ENCODE results near the gene STRIP1. TPM values are rescaled to one million over a fixed set of nuclear protein-coding genes. Genes with fewer than 3 reads are reported as not detected.

STRIP1 gene
- total and polyA plus RNA-seq, 2 of the 8 experiments (the other 6 are each of a cell fraction or from before 2014, with no cell fraction given), result 21.3 to 45.6 TPM

DNA sequence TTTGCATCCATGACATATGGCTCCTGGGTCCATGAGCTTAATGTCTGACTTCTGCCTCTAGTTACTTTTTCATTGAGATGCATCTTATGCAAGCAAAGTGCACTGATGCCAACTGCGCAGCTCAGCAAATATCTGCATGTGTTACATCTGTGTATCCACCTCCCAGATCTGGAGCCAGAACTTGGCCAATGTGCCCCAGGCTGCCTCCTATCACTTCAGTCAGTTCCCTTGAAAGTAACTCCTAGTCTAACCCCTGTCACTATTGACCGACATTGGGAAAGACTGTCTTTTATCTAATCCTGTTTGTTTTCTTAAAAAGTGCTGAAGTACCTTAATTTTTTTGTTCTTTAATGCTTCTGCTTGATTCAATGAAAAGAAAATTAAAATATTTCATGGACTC lies 58.6 kb downstream of the STRIP1 start:
- Histone ChIP-seq H3K36me3 (ENCODE audit: control insufficient read depth in 2 of 4, insufficient read depth in 4 of 4, low read length in 3 of 4) (no peaks in the 10 kb centered on the region), H3K4me2 (ENCODE audit: insufficient read depth in 1 of 2, low read depth in 2 of 2, low read length in 2 of 2) (no peak overlapping the region), H3K18ac (ENCODE audit: extremely low read depth, low read length) (no peak overlapping the region), H3K79me2 (ENCODE audit: control insufficient read depth in 1 of 2, insufficient read depth in 2 of 2, low read length in 2 of 2) (no peaks in the 10 kb centered on the region), H3K4me3 (ENCODE audit: extremely low read depth in 1 of 4, insufficient read depth in 2 of 4, low read depth in 3 of 4, low read length in 4 of 4) (no peak overlapping the region), H2BK120ac (replicated peaks; ENCODE audit: low read depth, low read length) (no peak overlapping the region), H3K56ac (replicated peaks; ENCODE audit: insufficient read length, low read depth, low read length) (no peak overlapping the region), H3K9me3 (ENCODE audit: insufficient read depth in 2 of 2, low read depth in 1 of 2, low read length in 1 of 2) (no peaks in the 10 kb centered on the region), H2BK15ac (ENCODE audit: low read length) (no peak overlapping the region), H2BK20ac (ENCODE audit: low read length) (no peak overlapping the region), H3K4ac (replicated peaks; ENCODE audit: insufficient read length, low read depth, low read length) (no peak overlapping the region), H3K23ac (ENCODE audit: insufficient read length) (no peak overlapping the region), H2AK5ac (ENCODE audit: low read depth, low read length) (no peak overlapping the region), H3K4me1 (replicated peaks in 1 of 4; ENCODE audit: control insufficient read depth in 3 of 4, insufficient read depth in 4 of 4, low read length in 3 of 4) (peaks cover 0 to 9% (median 3%) of the 10 kb centered on the region in 4 experiments; a peak in 3 of 7 replicates), H4K91ac (replicated peaks; ENCODE audit: insufficient read length, low read length) (no peak overlapping the region), H3K14ac (ENCODE audit: insufficient read length) (no peak overlapping the region), H4K20me1 (replicated peaks in 1 of 2; ENCODE audit: control insufficient read depth in 1 of 2, insufficient read depth in 2 of 2, low read length in 2 of 2) (no peaks in the 10 kb centered on the region), H3K9ac (replicated peaks in 1 of 4; ENCODE audit: extremely low read depth in 1 of 4, low read depth in 3 of 4, low read length in 3 of 4) (no peak overlapping the region), H2BK5ac (ENCODE audit: low read depth, low read length) (no peak overlapping the region), H3K23me2 (ENCODE audit: low read depth, low read length) (no peaks in the 10 kb centered on the region), H3K27me3 (replicated peaks in 1 of 4; ENCODE audit: control insufficient read depth in 3 of 4, extremely low read depth in 1 of 4, insufficient read depth in 3 of 4, low read length in 3 of 4) (peaks cover 0 to 6% (median 2%) of the 10 kb centered on the region in 4 experiments; a peak in 3 of 7 replicates), H3K27ac (ENCODE audit: low read depth, low read length) (no peak overlapping the region), H2AFZ (ENCODE audit: low read length) (no peak overlapping the region), H4K8ac (ENCODE audit: extremely low read depth, insufficient read depth, low read length) (no peak overlapping the region), H3K79me1 (ENCODE audit: low read depth, low read length) (no peaks in the 10 kb centered on the region), H4K5ac (ENCODE audit: insufficient read length, low read depth, low read length) (no peak overlapping the region), H2BK12ac (ENCODE audit: low read depth, low read length) (no peak overlapping the region)
- FAIRE-seq, result no peak
- 98% methylated on average over 2 of the region's 2 CpGs; no CpG with 5 or more reads in 1 of the 2 experiments for WGBS, 2 experiments (ENCODE audit: extremely low coverage in 1 of 2, insufficient coverage in 1 of 2, insufficient read length in 1 of 2, insufficient replicate concordance in 2 of 2, low coverage in 1 of 2, low lambda C conversion rate in 2 of 2, missing lambda C conversion rate in 1 of 2)
- ChIA-PET POLR2A (ENCODE audit: partially characterized antibody) (no interaction called here), CTCF (ENCODE audit: partially characterized antibody) (interaction anchor here (0.7 to 52.4 kb wide), 9 partner anchors 14 to 1348 kb away, joined by 3 to 1450 read pairs (median 6); partner anchors contain the start of genes ALX3, STRIP1 and UBL4B)
- no peak for DNase-seq (ENCODE audit: low read depth in 1 of 2, low spot score in 2 of 2)
- TF ChIP-seq TCF12 (IDR thresholded peaks at IDR 0.05; ENCODE audit: low read depth, low read length) (no peak), BCL11A (IDR thresholded peaks at IDR 0.05; ENCODE audit: low read depth in 2 of 2, low read length in 2 of 2) (no peak), SP1 (IDR thresholded peaks at IDR 0.05; ENCODE audit: low read depth, low read length) (no peak), NRF1 (IDR thresholded peaks at IDR 0.05; ENCODE audit: low read depth, low read length) (no peak), PHF8 (conservative IDR thresholded peaks at IDR 0.05; ENCODE audit: low read depth, low read length) (no peak), HDAC6 (IDR thresholded peaks at IDR 0.05; ENCODE audit: low read depth, low read length) (no peak)
- TF ChIP-seq, protein P1, sequence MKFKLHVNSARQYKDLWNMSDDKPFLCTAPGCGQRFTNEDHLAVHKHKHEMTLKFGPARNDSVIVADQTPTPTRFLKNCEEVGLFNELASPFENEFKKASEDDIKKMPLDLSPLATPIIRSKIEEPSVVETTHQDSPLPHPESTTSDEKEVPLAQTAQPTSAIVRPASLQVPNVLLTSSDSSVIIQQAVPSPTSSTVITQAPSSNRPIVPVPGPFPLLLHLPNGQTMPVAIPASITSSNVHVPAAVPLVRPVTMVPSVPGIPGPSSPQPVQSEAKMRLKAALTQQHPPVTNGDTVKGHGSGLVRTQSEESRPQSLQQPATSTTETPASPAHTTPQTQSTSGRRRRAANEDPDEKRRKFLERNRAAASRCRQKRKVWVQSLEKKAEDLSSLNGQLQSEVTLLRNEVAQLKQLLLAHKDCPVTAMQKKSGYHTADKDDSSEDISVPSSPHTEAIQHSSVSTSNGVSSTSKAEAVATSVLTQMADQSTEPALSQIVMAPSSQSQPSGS (IDR thresholded peaks at IDR 0.05; ENCODE audit: low read length), result no peak
- TF ChIP-seq, protein P2, sequence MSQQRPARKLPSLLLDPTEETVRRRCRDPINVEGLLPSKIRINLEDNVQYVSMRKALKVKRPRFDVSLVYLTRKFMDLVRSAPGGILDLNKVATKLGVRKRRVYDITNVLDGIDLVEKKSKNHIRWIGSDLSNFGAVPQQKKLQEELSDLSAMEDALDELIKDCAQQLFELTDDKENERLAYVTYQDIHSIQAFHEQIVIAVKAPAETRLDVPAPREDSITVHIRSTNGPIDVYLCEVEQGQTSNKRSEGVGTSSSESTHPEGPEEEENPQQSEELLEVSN (IDR thresholded peaks at IDR 0.05), result no peak
- TF ChIP-seq, protein P3, sequence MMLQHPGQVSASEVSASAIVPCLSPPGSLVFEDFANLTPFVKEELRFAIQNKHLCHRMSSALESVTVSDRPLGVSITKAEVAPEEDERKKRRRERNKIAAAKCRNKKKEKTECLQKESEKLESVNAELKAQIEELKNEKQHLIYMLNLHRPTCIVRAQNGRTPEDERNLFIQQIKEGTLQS (IDR thresholded peaks at IDR 0.05; ENCODE audit: insufficient read depth, low read depth, low read length), result no peak
- TF ChIP-seq, protein P4, sequence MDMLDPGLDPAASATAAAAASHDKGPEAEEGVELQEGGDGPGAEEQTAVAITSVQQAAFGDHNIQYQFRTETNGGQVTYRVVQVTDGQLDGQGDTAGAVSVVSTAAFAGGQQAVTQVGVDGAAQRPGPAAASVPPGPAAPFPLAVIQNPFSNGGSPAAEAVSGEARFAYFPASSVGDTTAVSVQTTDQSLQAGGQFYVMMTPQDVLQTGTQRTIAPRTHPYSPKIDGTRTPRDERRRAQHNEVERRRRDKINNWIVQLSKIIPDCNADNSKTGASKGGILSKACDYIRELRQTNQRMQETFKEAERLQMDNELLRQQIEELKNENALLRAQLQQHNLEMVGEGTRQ (IDR thresholded peaks at IDR 0.05; ENCODE audit: low read length), result no peak
